Gastroesophageal sphincter (tissue), 3 donors: ENCODE measurements around the gene GSTCD.

ENCODE experiments used
- CTCF ChIP-seq, 4 experiments: fragments of 200-600 bp in 2 of 4; fragments of 450-650 bp in 2 of 4; sonication (generic) in 1 of 4; IDR thresholded peaks; one replicate each; pipeline ENCODE4 v1.5.1; 2017 to 2019; ENCODE audit warnings: antibody characterized with exemption in 4 of 4, mild to moderate bottlenecking in 2 of 4, moderate library complexity in 2 of 4
- POLR2A ChIP-seq, 2 donors: fragments of 450-650 bp; IDR thresholded peaks; one replicate each; pipeline ENCODE4 v1.6.1; 2017; ENCODE audit warnings: antibody characterized with exemption in 2 of 2, mild to moderate bottlenecking in 2 of 2, moderate library complexity in 1 of 2
- POLR2AphosphoS5 ChIP-seq: sonication (generic); formaldehyde crosslinking; IDR thresholded peaks from one replicate; pipeline ENCODE4 v1.6.1; 2017; ENCODE audit warnings: antibody characterized with exemption

GRCh38 chr4:105838082-105838481 is 129.5 kb downstream of the GSTCD start:
- TF ChIP-seq CTCF (IDR thresholded peaks at IDR 0.05) = no peak
- TF ChIP-seq POLR2A (IDR thresholded peaks at IDR 0.05) = no peak
- no peak for TF ChIP-seq POLR2AphosphoS5
